IMR-90 (cell line): ENCODE data around the gene USH1G. TPM values are rescaled to one million over a fixed set of nuclear protein-coding genes. Genes with fewer than 3 reads are reported as not detected.

Source experiments
- ATAC-seq: fragments of 200-7000 bp; cut with Tn5 transposase; 2 replicates; pipeline ENCODE4 v1.9.1; 2020; ENCODE audit warnings: low read depth, mild to moderate bottlenecking, moderate library complexity
- BruUV-seq: library from RNA; stranded (reverse); fragments of 400-500 nt; replicated peaks from 2 replicates; lab custom pipeline; 2021; lab: Mats Ljungman, UMichigan
- CTCF ChIA-PET: fragments of 300-600 bp; formaldehyde crosslinking; extraction: SDS; loops from one replicate; lab custom pipeline; 2021; ENCODE audit warnings: antibody characterized with exemption; lab: Yijun Ruan, JAX
- POLR2A ChIA-PET: fragments of 300-600 bp; sonication (Branson Sonifier 250); formaldehyde crosslinking; loops from one replicate; lab custom pipeline; 2022; ENCODE audit warnings: antibody characterized with exemption; ENCODE audit not compliant: unreplicated experiment; lab: Charles Lee
- DNase-seq: peaks from one replicate; pipeline ENCODE4 v3.0.0; 2013
- H2AFZ ChIP-seq: replicated peaks from 2 replicates; pipeline ENCODE3; 2013; ENCODE audit warnings: low read length, mild to moderate bottlenecking; ENCODE audit not compliant: poor library complexity
- H2AK5ac ChIP-seq: 2 replicates; pipeline ENCODE4 v1.6.1; 2013; ENCODE audit warnings: low read depth, low read length, inconsistent platforms
- H2AK9ac ChIP-seq: replicated peaks from 2 replicates; pipeline ENCODE3; 2013; ENCODE audit warnings: mild to moderate bottlenecking, low read depth, low read length, moderate library complexity; ENCODE audit not compliant: poor library complexity
- H2BK120ac ChIP-seq: 2 replicates; pipeline ENCODE4 v1.6.1; 2013; ENCODE audit warnings: low read depth, low read length, inconsistent platforms
- H2BK15ac ChIP-seq: 3 replicates; pipeline ENCODE4 v1.6.1; 2013; ENCODE audit warnings: low read depth, low read length, inconsistent platforms
- H2BK20ac ChIP-seq: 2 replicates; pipeline ENCODE4 v1.6.1; 2013; ENCODE audit warnings: low read depth, mild to moderate bottlenecking, inconsistent platforms, low read length, moderate library complexity
- H2BK5ac ChIP-seq: 2 replicates; pipeline ENCODE4 v1.6.1; 2013; ENCODE audit warnings: mild to moderate bottlenecking, low read depth, low read length, inconsistent platforms; ENCODE audit not compliant: poor library complexity, severe bottlenecking
- H3K14ac ChIP-seq: replicated peaks from 2 replicates; pipeline ENCODE4 v1.6.1; 2013; ENCODE audit warnings: low read depth, low read length, inconsistent platforms
- H3K18ac ChIP-seq: 2 replicates; pipeline ENCODE4 v1.6.1; 2013; ENCODE audit warnings: low read depth, low read length, control low read depth
- H3K23ac ChIP-seq: 2 replicates; pipeline ENCODE4 v1.6.1; 2013; ENCODE audit warnings: low read depth, low read length, inconsistent platforms
- H3K27ac ChIP-seq: 2 replicates; pipeline ENCODE4 v1.5.1; 2013; ENCODE audit warnings: mild to moderate bottlenecking, control low read depth, low read length; ENCODE audit not compliant: insufficient read depth
- H3K27me3 ChIP-seq: 2 replicates; pipeline ENCODE4 v1.6.1; 2013; ENCODE audit warnings: low read length; ENCODE audit not compliant: control insufficient read depth, insufficient read depth
- H3K36me3 ChIP-seq: 2 replicates; pipeline ENCODE4 v1.6.1; 2013; ENCODE audit warnings: low read length, mixed read lengths; ENCODE audit not compliant: control insufficient read depth, insufficient read depth
- H3K4ac ChIP-seq: 2 replicates; pipeline ENCODE4 v1.6.1; 2013; ENCODE audit warnings: low read depth, low read length, inconsistent platforms
- H3K4me1 ChIP-seq: 2 replicates; pipeline ENCODE4 v1.6.1; 2013; ENCODE audit warnings: low read length, mixed read lengths; ENCODE audit not compliant: control insufficient read depth, insufficient read depth
- H3K4me2 ChIP-seq: 2 replicates; pipeline ENCODE4 v1.6.1; 2013; ENCODE audit warnings: low read depth, mild to moderate bottlenecking, control low read depth, low read length, moderate library complexity
- H3K4me3 ChIP-seq: 2 replicates; pipeline ENCODE4 v1.5.1; 2013; ENCODE audit warnings: low read depth, mild to moderate bottlenecking, control low read depth, low read length, moderate library complexity; ENCODE audit not compliant: insufficient read depth
- H3K56ac ChIP-seq: 2 replicates; pipeline ENCODE4 v1.6.1; 2013; ENCODE audit warnings: low read length, inconsistent platforms; ENCODE audit not compliant: insufficient read depth; ENCODE audit errors: extremely low read depth
- H3K79me1 ChIP-seq, 2 experiments: 2 replicates each; pipeline ENCODE4 v1.6.1; 2013; ENCODE audit warnings: low read length in 2 of 2, inconsistent platforms in 1 of 2, low read depth in 1 of 2
- H3K9ac ChIP-seq: 2 replicates; pipeline ENCODE4 v1.6.1; 2013; ENCODE audit warnings: low read depth, low read length, control low read depth
- H3K9me1 ChIP-seq: 2 replicates; pipeline ENCODE4 v1.6.1; 2013; ENCODE audit warnings: low read length, inconsistent platforms; ENCODE audit not compliant: insufficient read depth
- H3K9me3 ChIP-seq: 2 replicates; pipeline ENCODE4 v1.6.1; 2013; ENCODE audit warnings: low read length; ENCODE audit not compliant: control insufficient read depth, insufficient read depth
- H4K20me1 ChIP-seq: 2 replicates; pipeline ENCODE4 v1.6.1; 2013; ENCODE audit warnings: low read length, inconsistent platforms; ENCODE audit not compliant: insufficient read depth
- H4K5ac ChIP-seq: 2 replicates; pipeline ENCODE4 v1.6.1; 2013; ENCODE audit warnings: mild to moderate bottlenecking, low read depth, low read length, control low read depth
- H4K8ac ChIP-seq, 2 experiments: 2 replicates each; pipeline ENCODE4 v1.6.1; 2013; ENCODE audit warnings: low read depth in 2 of 2, low read length in 2 of 2, control low read depth in 1 of 2, inconsistent platforms in 1 of 2
- H4K91ac ChIP-seq: 2 replicates; pipeline ENCODE4 v1.6.1; 2013; ENCODE audit warnings: low read depth, low read length, inconsistent platforms; ENCODE audit not compliant: insufficient read depth
- MAFK ChIP-seq: IDR thresholded peaks from 2 replicates; pipeline ENCODE4 v1.6.1; 2012; ENCODE audit warnings: low read depth, low read length, improper control_type of control experiment
- WGBS, 2 experiments: methylation state at CpG; one replicate each; pipeline versions ENCODE4 v1.1.5 to v1.1.7; 2013; ENCODE audit warnings: missing lambda C conversion rate in 2 of 2; ENCODE audit not compliant: insufficient read length in 1 of 2; ENCODE audit errors: extremely low coverage in 2 of 2; 5-methylcytosine and 5-hydroxymethylcytosine counted together
- dilution Hi-C: fragments of 300-500 bp; cut with HindIII; formaldehyde crosslinking; loops from one replicate; pipeline ENCODE4 v1.14.3; 2018; ENCODE audit warnings: low sequenced_read_pairs; ENCODE audit not compliant: unreplicated experiment
- in situ Hi-C: fragments of 300-500 bp; cut with MboI; formaldehyde crosslinking; loops from 3 replicates; pipeline ENCODE4 v1.14.3; 2019; ENCODE audit warnings: low sequenced_read_pairs, inconsistent platforms, mixed read lengths
- intact Hi-C: fragments of 100-400 bp; cut with micrococcal nuclease; formaldehyde crosslinking; loops from 2 replicates; pipeline ENCODE4 v1.10.0; 2022
- polyA plus RNA-seq, 3 experiments: library from polyadenylated mRNA; depleted of rRNA; stranded (reverse); fragments of >200 nt; gene quantifications; 2 replicates each; pipeline ENCODE4 v1.2.3, GENCODE V29; 2012; ENCODE audit warnings: low replicate concordance in 1 of 3
- total RNA-seq: library from RNA; depleted of rRNA; stranded (reverse); fragments of >200 nt; gene quantifications from 2 replicates; pipeline ENCODE4 v1.2.3, GENCODE V29; 2012

The USH1G gene
- total and polyA plus RNA-seq, 2 of the 4 experiments (the other 2 are of a cell fraction) = not detected

DNA sequence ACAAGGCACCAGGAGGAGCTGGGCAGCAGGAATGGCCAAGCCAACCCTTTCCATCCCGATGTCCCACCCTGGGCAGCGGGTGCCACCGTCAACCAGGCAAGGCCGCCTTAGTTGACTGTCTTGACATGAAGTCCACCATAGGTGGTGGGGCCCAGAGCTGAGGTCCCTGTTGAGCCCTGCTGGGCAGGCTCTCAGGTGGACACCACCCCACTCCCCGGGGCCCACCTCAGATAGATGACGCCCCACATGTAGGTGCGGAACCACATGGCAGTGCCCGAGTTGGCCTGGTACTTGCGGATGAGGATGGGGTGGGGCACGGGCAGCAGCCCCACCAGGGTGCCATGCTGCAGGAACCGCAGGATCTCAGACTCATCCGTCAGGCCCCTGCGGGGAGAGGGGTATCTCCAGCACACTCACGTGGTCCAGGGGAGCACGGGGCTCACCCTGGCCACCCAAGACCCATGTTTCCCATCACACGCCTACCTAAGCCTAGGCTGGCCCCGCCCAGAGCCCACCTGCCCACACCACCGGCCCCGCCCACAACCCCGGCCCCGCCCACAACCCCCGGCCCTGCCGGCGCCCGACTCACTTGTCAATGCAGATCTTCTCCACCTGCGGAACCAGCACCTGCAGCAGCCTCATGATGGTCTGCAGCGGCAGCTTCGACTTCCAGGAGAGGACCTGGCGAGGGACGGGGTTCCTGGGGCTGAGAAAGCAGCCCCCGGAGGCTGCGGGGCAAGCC, 28.8 kb upstream of the USH1G start:
- intact Hi-C loops = no loop called here
- no peak overlapping the region for H2AK9ac ChIP-seq

More for the DNA sequence above, 28.8 kb upstream of the USH1G start:
- Histone ChIP-seq H4K8ac (no peak overlapping the region), H3K14ac (no peak overlapping the region), H4K20me1 (no peaks in the 10 kb centered on the region), H3K79me1 (no peaks in the 10 kb centered on the region), H3K4me2 (no peak overlapping the region), H3K36me3 (no peaks in the 10 kb centered on the region), H3K4me3 (no peak overlapping the region), H3K18ac (no peak overlapping the region), H2BK20ac (no peak overlapping the region), H3K23ac (no peak overlapping the region), H2BK5ac (no peak overlapping the region), H2AK5ac (no peak overlapping the region), H2BK15ac (no peak overlapping the region), H3K9ac (no peak overlapping the region), H3K27ac (no peak overlapping the region), H3K4ac (no peak overlapping the region), H2BK120ac (no peak overlapping the region), H3K9me1 (no peaks in the 10 kb centered on the region), H3K9me3 (no peaks in the 10 kb centered on the region), H2AFZ (no peak overlapping the region), H4K5ac (no peak overlapping the region), H3K27me3 (peaks cover 56% of the 10 kb centered on the region), H3K56ac (no peak overlapping the region), H3K4me1 (no peaks in the 10 kb centered on the region), H4K91ac (no peak overlapping the region)
- no peak for TF ChIP-seq MAFK
- CTCF ChIA-PET = no interaction called here
- BruUV-seq = no TSS peak
- 74% methylated on average over 6 of the region's 32 CpGs; no CpG with 5 or more reads in 1 of the 2 experiments for WGBS, 2 experiments
- ATAC-seq (no peak), DNase-seq (no peak)
- POLR2A ChIA-PET = no interaction called here
- dilution Hi-C loops (no loop called here), in situ Hi-C loops (loop anchor here (10.0 kb wide), 1 partner anchor 207 kb away; the partner anchor contains the start of gene NHERF1)
